Common myeloid progenitor, CD34-positive (primary cell): ENCODE results near the gene ADTRP.

Source experiments
- CTCF ChIA-PET: fragments of 350-600 bp; sonication (Branson Sonifier 250); formaldehyde crosslinking; loops from one replicate; lab custom pipeline; 2021; ENCODE audit warnings: antibody characterized with exemption; lab: Charles Lee
- POLR2A ChIA-PET: fragments of 350-600 bp; sonication (Branson Sonifier 250); formaldehyde crosslinking; loops from one replicate; lab custom pipeline; 2021; ENCODE audit warnings: antibody characterized with exemption; lab: Charles Lee
- DNase-seq, 3 donors: peaks; one replicate each; pipeline versions ENCODE4 v3.0.0 to v3.0.0-alpha.2; 2013
- H3K27ac ChIP-seq, 2 experiments: 1 replicate in 1 of 2; 2 replicates in 1 of 2; pipeline ENCODE4 v1.7.0; 2013; ENCODE audit warnings: inconsistent platforms in 2 of 2, low read length in 2 of 2, mild to moderate bottlenecking in 2 of 2, low read depth in 1 of 2, moderate library complexity in 1 of 2; ENCODE audit not compliant: severe bottlenecking in 2 of 2, insufficient read depth in 1 of 2, poor library complexity in 1 of 2
- H3K27me3 ChIP-seq, 5 experiments: replicated peaks in 2 of 5; 1 replicate in 3 of 5; 2 replicates in 2 of 5; pipeline versions ENCODE4 v1.6.1 to v1.7.0; 2013; ENCODE audit warnings: low read length in 4 of 5, mild to moderate bottlenecking in 2 of 5, moderate library complexity in 2 of 5, inconsistent platforms in 1 of 5; ENCODE audit not compliant: insufficient read depth in 5 of 5, control insufficient read depth in 4 of 5
- H3K36me3 ChIP-seq, 4 experiments: 1 replicate in 2 of 4; 2 replicates in 2 of 4; pipeline versions ENCODE4 v1.6.1 to v1.7.0; 2013; ENCODE audit warnings: low read length in 3 of 4, control low read depth in 1 of 4, mild to moderate bottlenecking in 1 of 4; ENCODE audit not compliant: control insufficient read depth in 4 of 4, insufficient read depth in 4 of 4
- H3K4me1 ChIP-seq, 4 experiments: 1 replicate in 3 of 4; 2 replicates in 1 of 4; pipeline versions ENCODE4 v1.6.1 to v1.7.1; 2013; ENCODE audit warnings: low read length in 3 of 4, mild to moderate bottlenecking in 3 of 4, control low read depth in 1 of 4, inconsistent platforms in 1 of 4, moderate library complexity in 1 of 4; ENCODE audit not compliant: control insufficient read depth in 4 of 4, insufficient read depth in 4 of 4; ENCODE audit errors: control extremely low read depth in 1 of 4
- H3K4me3 ChIP-seq, 7 experiments: 1 replicate in 4 of 7; 2 replicates in 3 of 7; pipeline versions ENCODE4 v1.5.1 to v1.7.0; 2013; ENCODE audit warnings: mild to moderate bottlenecking in 7 of 7, low read length in 6 of 7, moderate library complexity in 6 of 7, inconsistent platforms in 2 of 7, low read depth in 2 of 7, control low read depth in 1 of 7; ENCODE audit not compliant: insufficient read depth in 4 of 7, control insufficient read depth in 1 of 7; ENCODE audit errors: extremely low read depth in 1 of 7
- H3K9me3 ChIP-seq, 5 experiments: 1 replicate in 4 of 5; 2 replicates in 1 of 5; pipeline versions ENCODE4 v1.6.1 to v1.7.1; 2013; ENCODE audit warnings: low read length in 4 of 5, mild to moderate bottlenecking in 2 of 5, inconsistent platforms in 1 of 5, low read depth in 1 of 5, moderate library complexity in 1 of 5; ENCODE audit not compliant: control insufficient read depth in 4 of 5, insufficient read depth in 2 of 5; ENCODE audit errors: control extremely low read depth in 1 of 5
- WGBS: methylation state at CpG from one replicate; pipeline ENCODE4 v1.1.5; 2013; ENCODE audit not compliant: insufficient coverage; 5-methylcytosine and 5-hydroxymethylcytosine counted together

ADTRP gene

DNA sequence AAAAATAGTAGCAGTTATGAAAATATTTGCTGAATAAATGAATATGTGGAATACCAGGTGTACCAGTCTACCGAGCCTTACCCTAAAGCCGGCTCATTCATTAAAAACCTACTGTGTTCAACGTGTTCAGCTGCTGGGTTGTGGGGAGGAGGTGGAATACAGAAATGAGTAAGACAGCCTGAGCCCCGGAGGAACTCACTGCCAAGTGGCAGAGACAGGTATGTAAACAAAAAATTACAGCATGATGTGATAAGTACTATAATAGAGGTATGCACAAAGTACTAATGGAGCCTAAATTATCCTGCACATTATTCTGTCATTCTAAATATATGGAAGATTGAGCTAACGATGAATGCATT is 6.8 kb upstream of the ADTRP start:
- Histone ChIP-seq H3K27me3 (no peaks in the 10 kb centered on the region), H3K27ac (no peak overlapping the region), H3K4me3 (no peak overlapping the region), H3K36me3 (no peaks in the 10 kb centered on the region), H3K4me1 (peaks cover 0 to 8% (median 0%) of the 10 kb centered on the region in 4 experiments), H3K9me3 (peaks cover 0 to 1% (median 0%) of the 10 kb centered on the region in 5 experiments)
- POLR2A ChIA-PET, result interaction anchor here (0.7 kb wide), 1 partner anchor 325 kb away, joined by 5 read pairs; no protein-coding TSS in a partner anchor
- 94% methylated on average over 4 of the region's 5 CpGs for WGBS
- no peak for DNase-seq
- CTCF ChIA-PET, result interaction anchor here (0.8 kb wide), 1 partner anchor 11 kb away, joined by 3 read pairs; no protein-coding TSS in a partner anchor

DNA sequence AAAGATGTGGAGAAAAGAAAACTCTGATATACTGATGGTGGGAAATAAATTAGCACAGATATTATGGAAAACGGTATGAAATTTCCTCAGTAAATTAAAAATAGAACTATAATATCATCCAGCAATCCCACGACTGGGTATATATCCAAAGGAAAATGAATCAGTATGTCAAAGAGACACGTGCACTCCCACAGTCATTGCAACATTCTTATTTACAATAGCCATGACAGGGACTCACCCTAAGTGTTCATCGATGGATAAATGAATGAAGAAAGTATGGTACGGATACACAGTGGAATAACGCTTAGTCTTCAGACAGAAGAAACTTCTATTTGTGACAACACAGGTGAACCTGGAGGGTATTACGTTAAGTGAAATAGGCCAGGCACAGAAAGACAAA is 5.7 kb upstream of the ADTRP start:
- peaks cover 0 to 11% (median 1%) of the 10 kb centered on the region in 4 experiments for H3K4me1 ChIP-seq
- no peak for DNase-seq
- 93% methylated on average over 3 of the region's 7 CpGs for WGBS
- H3K9me3 ChIP-seq, result peaks cover 0 to 1% (median 0%) of the 10 kb centered on the region in 5 experiments
- CTCF ChIA-PET, result interaction anchor here (1.5 kb wide), 1 partner anchor 82 kb away, joined by 4 read pairs; no protein-coding TSS in a partner anchor
- no peaks in the 10 kb centered on the region for H3K36me3 ChIP-seq
- no peak overlapping the region for H3K27ac ChIP-seq
- POLR2A ChIA-PET, result no interaction called here
- no peaks in the 10 kb centered on the region for H3K27me3 ChIP-seq
- no peak overlapping the region for H3K4me3 ChIP-seq

DNA sequence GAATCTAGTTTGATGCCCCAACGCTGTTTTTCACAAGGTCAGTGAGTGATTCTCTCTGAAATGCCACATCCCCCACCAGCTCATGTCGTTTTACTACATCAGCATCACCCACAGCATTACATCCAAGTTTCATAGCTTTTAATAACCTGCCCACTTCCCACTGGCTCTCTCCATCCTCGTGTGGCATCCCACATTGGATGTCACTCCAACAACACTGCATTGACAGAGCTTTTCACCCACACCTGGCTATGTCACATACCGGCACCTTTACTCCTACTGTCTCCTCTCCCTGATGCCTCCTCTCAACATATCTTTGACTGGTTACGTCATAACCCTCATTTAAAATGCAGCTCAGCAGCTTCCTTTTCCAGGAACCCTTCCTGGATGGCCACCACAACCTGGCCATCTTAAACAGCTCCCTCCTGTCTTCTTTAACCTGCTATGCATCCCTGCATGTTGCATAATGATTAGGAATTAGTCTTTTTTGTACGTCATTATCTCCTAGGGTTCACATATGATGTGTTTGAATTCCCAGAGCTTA is 5.0 kb upstream of the ADTRP start:
- CTCF ChIA-PET, result interaction anchor here (0.6 to 1.5 kb wide), 2 partner anchors 16 to 82 kb away, joined by 3 to 4 read pairs; no protein-coding TSS in a partner anchor
- no peak overlapping the region for H3K4me3 ChIP-seq
- H3K27me3 ChIP-seq, result no peaks in the 10 kb centered on the region
- H3K36me3 ChIP-seq, result no peaks in the 10 kb centered on the region
- no peak overlapping the region for H3K27ac ChIP-seq
- POLR2A ChIA-PET, result no interaction called here
- WGBS, result 92% methylated on average over 3 of the region's 6 CpGs
- peaks cover 0 to 13% (median 2%) of the 10 kb centered on the region in 4 experiments for H3K4me1 ChIP-seq
- peaks cover 0 to 1% (median 0%) of the 10 kb centered on the region in 5 experiments for H3K9me3 ChIP-seq
- DNase-seq, result no peak

DNA sequence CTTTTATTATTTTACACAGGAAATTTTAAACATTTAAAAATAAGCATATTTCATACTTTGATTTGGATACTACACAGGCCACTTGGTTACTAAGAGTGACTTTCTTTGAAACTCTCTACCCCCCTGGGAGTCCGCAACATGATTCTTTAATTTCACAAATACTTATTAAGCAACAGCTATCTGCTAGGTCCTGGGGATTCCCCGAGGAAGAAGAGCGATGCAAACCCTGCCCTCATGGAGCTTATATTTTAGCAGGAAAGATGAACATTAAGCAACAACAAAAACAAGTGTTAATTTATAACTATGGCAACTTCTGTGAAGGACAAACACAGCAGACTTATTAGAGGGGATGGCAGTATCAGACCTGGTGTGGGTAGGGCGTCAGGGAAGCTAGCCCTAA is 3.9 kb upstream of the ADTRP start:
- no peaks in the 10 kb centered on the region for H3K36me3 ChIP-seq
- WGBS, result 100% methylated on average over 1 of the region's 4 CpGs
- POLR2A ChIA-PET, result no interaction called here

DNA sequence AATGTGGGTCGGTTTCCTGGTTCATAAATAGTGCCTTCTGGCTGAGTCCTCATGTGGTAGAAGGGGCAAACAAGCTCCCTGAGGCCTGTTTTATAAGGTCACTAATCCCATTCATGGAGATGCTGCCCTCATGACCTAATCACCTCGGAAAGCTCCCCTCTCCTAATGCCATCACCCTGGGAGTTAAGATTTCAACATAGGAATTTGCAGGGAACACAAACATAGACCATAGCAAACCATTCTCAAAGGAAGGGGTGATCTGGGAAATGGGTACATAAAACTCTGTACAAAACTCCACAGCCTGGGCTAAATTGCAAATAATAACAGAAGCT is 1.5 kb upstream of the ADTRP start:
- Histone ChIP-seq H3K4me1 (peaks cover 0 to 4% (median 2%) of the 10 kb centered on the region in 4 experiments), H3K27ac (no peak overlapping the region), H3K9me3 (no peaks in the 10 kb centered on the region), H3K36me3 (no peaks in the 10 kb centered on the region), H3K4me3 (no peak overlapping the region), H3K27me3 (no peaks in the 10 kb centered on the region)
- ChIA-PET CTCF (no interaction called here), POLR2A (no interaction called here)
- WGBS, result 100% methylated on average over 1 of the region's 2 CpGs
- no peak for DNase-seq

More for the DNA sequence above, 3.9 kb upstream of the ADTRP start:
- Histone ChIP-seq H3K9me3 (peaks cover 0 to 1% (median 0%) of the 10 kb centered on the region in 5 experiments), H3K4me3 (no peak overlapping the region), H3K27ac (no peak overlapping the region), H3K4me1 (peaks cover 0 to 7% (median 2%) of the 10 kb centered on the region in 4 experiments), H3K27me3 (no peaks in the 10 kb centered on the region)
- CTCF ChIA-PET, result interaction anchor here (0.6 kb wide), 1 partner anchor 15 kb away, joined by 3 read pairs; no protein-coding TSS in a partner anchor
- DNase-seq, result no peak

DNA sequence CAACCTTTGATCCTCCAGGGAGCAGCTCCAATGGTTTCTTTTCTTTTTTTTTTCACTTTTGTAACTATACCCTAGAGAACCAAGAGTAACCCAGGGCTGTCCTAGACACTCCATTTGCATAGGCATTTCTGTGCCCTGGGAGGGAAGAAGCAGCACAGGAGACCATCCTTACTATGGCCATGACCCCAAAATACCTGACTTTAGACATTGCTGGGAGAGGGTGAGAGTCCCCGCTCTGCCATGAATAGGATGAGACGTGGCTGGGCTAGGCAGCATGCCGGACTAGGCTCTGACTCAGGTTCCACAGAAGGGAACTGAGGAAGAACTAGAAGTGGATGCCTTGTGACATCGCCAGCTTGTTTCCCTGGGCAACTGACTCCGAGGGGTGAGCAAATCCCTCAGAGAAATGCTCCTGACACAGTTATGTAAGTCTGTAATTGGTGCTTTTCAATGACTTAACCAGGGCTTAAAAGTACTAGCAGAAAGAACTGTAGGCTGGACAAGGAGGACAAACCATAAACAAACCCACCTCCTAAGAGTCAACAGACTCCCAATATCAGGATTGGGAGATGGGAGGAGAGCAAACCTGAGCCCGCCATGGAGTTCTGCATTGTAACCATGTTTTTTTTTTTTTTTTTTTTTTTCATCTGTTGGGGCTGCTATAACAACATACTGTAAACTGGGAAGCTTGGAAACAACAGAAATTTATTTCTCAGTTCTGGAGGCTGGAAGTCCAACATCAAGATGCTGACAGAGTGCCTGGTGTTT is 910 bp upstream of the ADTRP start:
- Histone ChIP-seq H3K36me3 (no peaks in the 10 kb centered on the region), H3K9me3 (no peaks in the 10 kb centered on the region), H3K4me1 (peaks cover 0 to 4% (median 2%) of the 10 kb centered on the region in 4 experiments), H3K27me3 (no peaks in the 10 kb centered on the region), H3K4me3 (no peak overlapping the region), H3K27ac (no peak overlapping the region)
- 93% methylated on average over 4 of the region's 6 CpGs for WGBS
- CTCF ChIA-PET, result no interaction called here
- no peak for DNase-seq
- POLR2A ChIA-PET, result no interaction called here

DNA sequence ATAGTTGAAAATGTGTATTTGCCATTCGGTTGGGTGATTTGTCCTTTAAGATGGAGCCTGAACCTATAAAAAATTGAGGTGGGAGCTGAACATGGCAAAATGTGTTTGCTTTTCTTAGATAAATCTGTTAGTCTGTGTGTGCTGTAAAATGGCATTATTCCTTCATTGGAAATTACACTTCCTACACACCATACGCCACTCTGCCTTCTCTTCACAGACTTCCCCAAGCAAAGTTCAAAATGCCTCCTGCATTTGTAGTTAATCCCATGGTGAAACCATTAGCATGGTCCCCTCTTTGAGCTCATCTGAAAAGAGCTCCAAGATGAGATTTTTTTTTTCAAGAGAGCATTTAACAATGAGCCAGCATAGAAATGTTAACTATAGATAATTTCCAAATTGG is 567 bp downstream of the ADTRP start:
- 100% methylated on average over 1 of the region's 2 CpGs for WGBS
- H3K4me1 ChIP-seq, result peaks cover 0 to 4% (median 2%) of the 10 kb centered on the region in 4 experiments
- H3K9me3 ChIP-seq, result no peaks in the 10 kb centered on the region
- ChIA-PET POLR2A (interaction anchor here (0.6 kb wide), 1 partner anchor 16 kb away, joined by 3 read pairs; no protein-coding TSS in a partner anchor), CTCF (no interaction called here)
- no peak overlapping the region for H3K4me3 ChIP-seq
- H3K27ac ChIP-seq, result peak overlapping the region in 1 of 2 experiments; percentile 62
- H3K36me3 ChIP-seq, result no peaks in the 10 kb centered on the region
- no peaks in the 10 kb centered on the region for H3K27me3 ChIP-seq
- DNase-seq, result no peak
